Measurements from ENCODE around the gene DTNBP1.

Gene DTNBP1

DNA sequence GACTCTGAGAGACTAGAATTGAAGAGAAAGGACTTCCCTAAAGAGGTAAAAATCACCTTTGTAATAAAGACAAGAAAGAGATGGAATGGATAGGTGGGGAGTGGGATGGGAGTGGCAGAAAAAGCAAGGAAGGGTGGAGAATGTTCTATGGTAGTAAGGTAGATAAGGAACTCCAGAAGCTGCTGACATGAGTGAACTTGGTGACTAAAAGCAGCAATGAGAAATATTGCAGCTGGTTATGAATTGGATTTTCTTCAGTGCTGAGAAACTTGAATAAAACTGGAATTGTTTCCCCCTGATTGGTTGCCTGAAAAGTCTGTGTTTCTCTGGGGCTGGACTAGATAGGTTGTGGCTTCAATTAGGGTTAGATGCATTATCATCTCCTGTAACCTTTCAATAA is 15.7 kb upstream of the DTNBP1 start:
- Histone ChIP-seq H3K4me3 (ENCODE audit: low read depth, low read length) (no peak overlapping the region), H3K27ac (ENCODE audit: extremely low read depth, low read depth, low read length) (no peak overlapping the region), H3K36me3 (ENCODE audit: control insufficient read depth in 2 of 2, insufficient read depth in 1 of 2, low read length in 2 of 2) (no peaks in the 10 kb centered on the region), H3K9me3 (ENCODE audit: control insufficient read depth, insufficient read depth, low read depth, low read length) (no peaks in the 10 kb centered on the region), H3K4me1 (ENCODE audit: control insufficient read depth, insufficient read depth, low read length) (no peaks in the 10 kb centered on the region; the same call in 1 of the 2 replicates)
- TF ChIP-seq, protein P1, sequence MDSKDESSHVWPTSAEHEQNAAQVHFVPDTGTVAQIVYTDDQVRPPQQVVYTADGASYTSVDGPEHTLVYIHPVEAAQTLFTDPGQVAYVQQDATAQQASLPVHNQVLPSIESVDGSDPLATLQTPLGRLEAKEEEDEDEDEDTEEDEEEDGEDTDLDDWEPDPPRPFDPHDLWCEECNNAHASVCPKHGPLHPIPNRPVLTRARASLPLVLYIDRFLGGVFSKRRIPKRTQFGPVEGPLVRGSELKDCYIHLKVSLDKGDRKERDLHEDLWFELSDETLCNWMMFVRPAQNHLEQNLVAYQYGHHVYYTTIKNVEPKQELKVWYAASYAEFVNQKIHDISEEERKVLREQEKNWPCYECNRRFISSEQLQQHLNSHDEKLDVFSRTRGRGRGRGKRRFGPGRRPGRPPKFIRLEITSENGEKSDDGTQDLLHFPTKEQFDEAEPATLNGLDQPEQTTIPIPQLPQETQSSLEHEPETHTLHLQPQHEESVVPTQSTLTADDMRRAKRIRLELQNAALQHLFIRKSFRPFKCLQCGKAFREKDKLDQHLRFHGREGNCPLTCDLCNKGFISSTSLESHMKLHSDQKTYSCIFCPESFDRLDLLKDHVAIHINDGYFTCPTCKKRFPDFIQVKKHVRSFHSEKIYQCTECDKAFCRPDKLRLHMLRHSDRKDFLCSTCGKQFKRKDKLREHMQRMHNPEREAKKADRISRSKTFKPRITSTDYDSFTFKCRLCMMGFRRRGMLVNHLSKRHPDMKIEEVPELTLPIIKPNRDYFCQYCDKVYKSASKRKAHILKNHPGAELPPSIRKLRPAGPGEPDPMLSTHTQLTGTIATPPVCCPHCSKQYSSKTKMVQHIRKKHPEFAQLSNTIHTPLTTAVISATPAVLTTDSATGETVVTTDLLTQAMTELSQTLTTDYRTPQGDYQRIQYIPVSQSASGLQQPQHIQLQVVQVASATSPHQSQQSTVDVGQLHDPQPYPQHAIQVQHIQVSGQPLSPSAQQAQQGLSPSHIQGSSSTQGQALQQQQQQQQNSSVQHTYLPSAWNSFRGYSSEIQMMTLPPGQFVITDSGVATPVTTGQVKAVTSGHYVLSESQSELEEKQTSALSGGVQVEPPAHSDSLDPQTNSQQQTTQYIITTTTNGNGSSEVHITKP (tag by site-specific recombination; IDR thresholded peaks at IDR 0.05): no peak
- TF ChIP-seq YY2 (tag by site-specific recombination; IDR thresholded peaks at IDR 0.05): no peak
- TF ChIP-seq, protein P2, sequence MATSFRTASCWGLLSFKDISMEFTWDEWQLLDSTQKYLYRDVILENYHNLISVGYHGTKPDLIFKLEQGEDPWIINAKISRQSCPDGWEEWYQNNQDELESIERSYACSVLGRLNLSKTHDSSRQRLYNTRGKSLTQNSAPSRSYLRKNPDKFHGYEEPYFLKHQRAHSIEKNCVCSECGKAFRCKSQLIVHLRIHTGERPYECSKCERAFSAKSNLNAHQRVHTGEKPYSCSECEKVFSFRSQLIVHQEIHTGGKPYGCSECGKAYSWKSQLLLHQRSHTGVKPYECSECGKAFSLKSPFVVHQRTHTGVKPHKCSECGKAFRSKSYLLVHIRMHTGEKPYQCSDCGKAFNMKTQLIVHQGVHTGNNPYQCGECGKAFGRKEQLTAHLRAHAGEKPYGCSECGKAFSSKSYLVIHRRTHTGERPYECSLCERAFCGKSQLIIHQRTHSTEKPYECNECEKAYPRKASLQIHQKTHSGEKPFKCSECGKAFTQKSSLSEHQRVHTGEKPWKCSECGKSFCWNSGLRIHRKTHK (tag by site-specific recombination; IDR thresholded peaks at IDR 0.05): no peak
- no peak for TF ChIP-seq GLIS1 (tag by site-specific recombination; IDR thresholded peaks at IDR 0.05)
- TF ChIP-seq ZNF335 (tag by site-specific recombination; conservative IDR thresholded peaks at IDR 0.05): no peak
- no peak for TF ChIP-seq ZNF560 (tag by site-specific recombination; IDR thresholded peaks at IDR 0.05; ENCODE audit: borderline replicate concordance)
- no peak for TF ChIP-seq ZNF529 (tag by site-specific recombination; IDR thresholded peaks at IDR 0.05; ENCODE audit: insufficient replicate concordance)
- no peak for TF ChIP-seq ZNF114 (tag by site-specific recombination; IDR thresholded peaks at IDR 0.05)
- TF ChIP-seq ZNF10 (tag by site-specific recombination; IDR thresholded peaks at IDR 0.05): no peak
- ChIA-PET CTCF (no interaction called here), POLR2A (no interaction called here)

DNA sequence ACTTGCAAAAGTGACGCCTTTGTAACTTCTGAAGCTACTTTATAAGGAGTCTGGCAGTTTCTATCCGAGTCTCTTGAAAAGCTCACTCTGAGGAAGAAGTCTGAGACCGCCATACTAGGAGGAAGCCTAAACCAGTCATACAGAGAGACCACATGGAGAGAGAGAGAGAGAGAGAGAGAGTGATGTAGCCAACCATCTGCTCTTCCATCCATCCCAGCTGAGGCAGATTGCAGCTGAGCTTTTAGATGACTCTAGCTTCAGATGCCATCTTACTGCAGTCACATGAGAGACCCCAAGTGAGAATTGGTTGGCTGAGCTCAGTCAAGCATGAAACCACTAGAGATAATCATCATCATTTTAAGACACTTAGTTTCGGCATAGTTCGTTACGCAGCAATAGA is 15.0 kb upstream of the DTNBP1 start:
- no peaks in the 10 kb centered on the region for H3K36me3 ChIP-seq (ENCODE audit: control insufficient read depth in 2 of 2, insufficient read depth in 1 of 2, low read length in 2 of 2)
- POLR2A ChIA-PET: no interaction called here

DNA sequence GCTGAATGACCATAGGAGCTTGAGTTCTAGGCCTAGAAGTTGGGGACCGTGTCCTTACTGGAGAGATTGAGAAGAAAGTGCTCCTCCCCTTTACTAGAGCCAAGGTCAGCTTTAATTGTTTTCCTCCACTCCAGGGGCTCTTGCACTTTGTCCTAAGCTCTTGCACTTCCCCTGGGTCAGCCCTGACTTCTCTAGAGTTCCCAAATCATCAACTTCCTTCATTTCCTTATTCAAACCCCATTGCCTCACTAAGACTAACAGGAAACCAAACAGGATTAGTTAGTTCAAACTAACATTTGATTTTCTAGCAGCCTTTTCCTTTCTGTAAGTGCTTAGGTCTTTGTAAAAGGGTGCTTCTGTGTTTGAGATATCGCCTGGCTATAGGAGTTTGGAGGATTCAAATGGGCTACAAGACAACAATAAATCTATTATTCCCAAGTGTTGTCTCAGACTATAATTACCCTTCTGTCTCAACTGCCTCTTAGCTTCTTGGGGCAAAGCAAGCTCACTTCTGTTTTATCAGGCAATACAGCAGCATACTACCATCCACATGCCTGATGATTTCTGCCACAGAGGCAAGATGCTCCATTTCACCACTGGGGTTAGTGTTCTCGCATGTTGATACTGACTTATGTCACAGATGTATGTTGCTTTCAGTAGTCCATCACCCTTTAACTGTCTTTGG is 12.8 kb upstream of the DTNBP1 start:
- ChIA-PET CTCF (interaction anchor here (0.7 kb wide), 1 partner anchor 14 kb away, joined by 4 read pairs; no protein-coding TSS in a partner anchor), POLR2A (no interaction called here)
- no peak overlapping the region for H3K27ac ChIP-seq (ENCODE audit: extremely low read depth, low read depth, low read length)
- H3K4me3 ChIP-seq (ENCODE audit: low read depth, low read length): no peak overlapping the region
- no peaks in the 10 kb centered on the region for H3K36me3 ChIP-seq (ENCODE audit: control insufficient read depth in 2 of 2, insufficient read depth in 1 of 2, low read length in 2 of 2)
- H3K9me3 ChIP-seq (ENCODE audit: control insufficient read depth, insufficient read depth, low read depth, low read length): no peaks in the 10 kb centered on the region
- H3K4me1 ChIP-seq (ENCODE audit: control insufficient read depth, insufficient read depth, low read length): no peaks in the 10 kb centered on the region; the same call in 1 of the 2 replicates
- TF ChIP-seq ZNF23 (tag by site-specific recombination; IDR thresholded peaks at IDR 0.05; ENCODE audit: borderline replicate concordance): no peak
- no peak for TF ChIP-seq EGR2 (tag by site-specific recombination; IDR thresholded peaks at IDR 0.05; ENCODE audit: low read depth)
- TF ChIP-seq ZNF623 (tag by site-specific recombination; IDR thresholded peaks at IDR 0.05): no peak
- TF ChIP-seq, protein P3, sequence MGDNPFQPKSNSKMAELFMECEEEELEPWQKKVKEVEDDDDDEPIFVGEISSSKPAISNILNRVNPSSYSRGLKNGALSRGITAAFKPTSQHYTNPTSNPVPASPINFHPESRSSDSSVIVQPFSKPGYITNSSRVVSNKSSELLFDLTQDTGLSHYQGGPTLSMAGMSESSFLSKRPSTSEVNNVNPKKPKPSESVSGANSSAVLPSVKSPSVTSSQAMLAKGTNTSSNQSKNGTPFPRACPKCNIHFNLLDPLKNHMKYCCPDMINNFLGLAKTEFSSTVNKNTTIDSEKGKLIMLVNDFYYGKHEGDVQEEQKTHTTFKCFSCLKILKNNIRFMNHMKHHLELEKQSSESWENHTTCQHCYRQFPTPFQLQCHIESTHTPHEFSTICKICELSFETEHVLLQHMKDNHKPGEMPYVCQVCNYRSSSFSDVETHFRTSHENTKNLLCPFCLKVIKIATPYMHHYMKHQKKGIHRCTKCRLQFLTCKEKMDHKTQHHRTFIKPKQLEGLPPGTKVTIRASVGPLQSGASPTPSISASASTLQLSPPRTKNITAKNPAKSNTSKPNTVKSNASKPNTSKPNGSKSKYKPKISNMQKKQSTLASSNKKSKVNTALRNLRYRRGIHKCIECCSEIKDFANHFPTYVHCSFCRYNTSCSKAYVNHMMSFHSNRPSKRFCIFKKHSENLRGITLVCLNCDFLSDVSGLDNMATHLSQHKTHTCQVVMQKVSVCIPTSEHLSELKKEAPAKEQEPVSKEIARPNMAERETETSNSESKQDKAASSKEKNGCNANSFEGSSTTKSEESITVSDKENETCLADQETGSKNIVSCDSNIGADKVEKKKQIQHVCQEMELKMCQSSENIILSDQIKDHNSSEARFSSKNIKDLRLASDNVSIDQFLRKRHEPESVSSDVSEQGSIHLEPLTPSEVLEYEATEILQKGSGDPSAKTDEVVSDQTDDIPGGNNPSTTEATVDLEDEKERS (tag by site-specific recombination; IDR thresholded peaks at IDR 0.05): no peak
- no peak for TF ChIP-seq ZNF664 (tag by site-specific recombination; IDR thresholded peaks at IDR 0.05)
- no peak for TF ChIP-seq ZNF266 (tag by site-specific recombination; IDR thresholded peaks at IDR 0.05; ENCODE audit: low read depth)
- TF ChIP-seq KLF1 (tag by site-specific recombination; IDR thresholded peaks at IDR 0.05): no peak
- TF ChIP-seq, protein P4, sequence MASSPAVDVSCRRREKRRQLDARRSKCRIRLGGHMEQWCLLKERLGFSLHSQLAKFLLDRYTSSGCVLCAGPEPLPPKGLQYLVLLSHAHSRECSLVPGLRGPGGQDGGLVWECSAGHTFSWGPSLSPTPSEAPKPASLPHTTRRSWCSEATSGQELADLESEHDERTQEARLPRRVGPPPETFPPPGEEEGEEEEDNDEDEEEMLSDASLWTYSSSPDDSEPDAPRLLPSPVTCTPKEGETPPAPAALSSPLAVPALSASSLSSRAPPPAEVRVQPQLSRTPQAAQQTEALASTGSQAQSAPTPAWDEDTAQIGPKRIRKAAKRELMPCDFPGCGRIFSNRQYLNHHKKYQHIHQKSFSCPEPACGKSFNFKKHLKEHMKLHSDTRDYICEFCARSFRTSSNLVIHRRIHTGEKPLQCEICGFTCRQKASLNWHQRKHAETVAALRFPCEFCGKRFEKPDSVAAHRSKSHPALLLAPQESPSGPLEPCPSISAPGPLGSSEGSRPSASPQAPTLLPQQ (tag by site-specific recombination; IDR thresholded peaks at IDR 0.05): no peak
- TF ChIP-seq ZNF433 (tag by site-specific recombination; IDR thresholded peaks at IDR 0.05; ENCODE audit: low read depth): no peak
- no peak for TF ChIP-seq ZNF624 (tag by site-specific recombination; IDR thresholded peaks at IDR 0.05)
- TF ChIP-seq ZSCAN23 (tag by site-specific recombination; IDR thresholded peaks at IDR 0.05): no peak
- TF ChIP-seq ZNF133 (tag by site-specific recombination; IDR thresholded peaks at IDR 0.05): no peak
- TF ChIP-seq ZNF132 (tag by site-specific recombination; IDR thresholded peaks at IDR 0.05; ENCODE audit: borderline replicate concordance): no peak

More for the DNA sequence above, 15.0 kb upstream of the DTNBP1 start:
- CTCF ChIA-PET: no interaction called here
- Histone ChIP-seq H3K9me3 (ENCODE audit: control insufficient read depth, insufficient read depth, low read depth, low read length) (no peaks in the 10 kb centered on the region), H3K4me3 (ENCODE audit: low read depth, low read length) (no peak overlapping the region), H3K27ac (ENCODE audit: extremely low read depth, low read depth, low read length) (no peak overlapping the region), H3K4me1 (ENCODE audit: control insufficient read depth, insufficient read depth, low read length) (no peaks in the 10 kb centered on the region; the same call in 1 of the 2 replicates)
- TF ChIP-seq ZNF596 (tag by site-specific recombination; IDR thresholded peaks at IDR 0.05) (peak; percentile 65; the same call in 1 of the 2 replicates), ZFP3 (tag by site-specific recombination; IDR thresholded peaks at IDR 0.05; ENCODE audit: low read depth) (no peak)

Data from HEK293 (cell line).